B cell (primary cell): Measurements from ENCODE around the gene SDHAF4. TPM values are rescaled to one million over a fixed set of nuclear protein-coding genes. Genes with fewer than 3 reads are reported as not detected.

ENCODE experiments used
- ATAC-seq: fragments of 200-7000 bp; cut with Tn5 transposase; one replicate; pipeline ENCODE4 v1.10.0; 2021; ENCODE audit warnings: low read depth, mild to moderate bottlenecking, moderate number of reproducible peaks, moderate library complexity
- CTCF ChIA-PET: fragments of 350-600 bp; sonication (Branson Sonifier 250); formaldehyde crosslinking; loops from one replicate; lab custom pipeline; 2021; ENCODE audit warnings: antibody characterized with exemption, inconsistent platforms; lab: Charles Lee
- POLR2A ChIA-PET: fragments of 350-600 bp; sonication (Branson Sonifier 250); formaldehyde crosslinking; loops from one replicate; lab custom pipeline; 2021; ENCODE audit warnings: antibody characterized with exemption; lab: Charles Lee
- DNase-seq: peaks from one replicate; pipeline ENCODE4 v3.0.0; 2013
- H2AFZ ChIP-seq: 2 replicates; pipeline ENCODE4 v1.6.1; 2012; ENCODE audit warnings: mild to moderate bottlenecking, low read depth, low read length; ENCODE audit not compliant: insufficient read depth, poor library complexity, severe bottlenecking
- H3K27ac ChIP-seq, 2 donors: 1 replicate in 1 of 2; 2 replicates in 1 of 2; pipeline ENCODE4 v1.5.1; 2012 to 2013; ENCODE audit warnings: low read length in 2 of 2, mild to moderate bottlenecking in 2 of 2, moderate library complexity in 1 of 2
- H3K27me3 ChIP-seq, 4 experiments: fragments of 200-600 bp in 1 of 4; sonication (generic) in 1 of 4; replicated peaks in 1 of 4; 1 replicate in 2 of 4; 2 replicates in 2 of 4; pipeline versions ENCODE4 v1.6.1 to v1.7.0; 2013 to 2016; ENCODE audit warnings: low read length in 3 of 4, mild to moderate bottlenecking in 2 of 4, mixed read lengths in 1 of 4, moderate library complexity in 1 of 4; ENCODE audit not compliant: insufficient read depth in 4 of 4, control insufficient read depth in 3 of 4; ENCODE audit errors: control extremely low read depth in 1 of 4
- H3K36me3 ChIP-seq, 2 experiments: replicated peaks in 1 of 2; 1 replicate in 1 of 2; 2 replicates in 1 of 2; pipeline versions ENCODE4 v1.6.1 to v1.7.1; 2013; ENCODE audit warnings: low read length in 1 of 2; ENCODE audit not compliant: insufficient read depth in 2 of 2, control insufficient read depth in 1 of 2; ENCODE audit errors: control extremely low read depth in 1 of 2, extremely low read depth in 1 of 2
- H3K4me1 ChIP-seq, 2 donors: fragments of 200-600 bp in 1 of 2; sonication (generic) in 1 of 2; 1 replicate in 1 of 2; 2 replicates in 1 of 2; pipeline versions ENCODE4 v1.5.1 to v1.6.1; 2013 to 2017; ENCODE audit warnings: low read length in 2 of 2; ENCODE audit not compliant: control insufficient read depth in 2 of 2, insufficient read depth in 2 of 2
- H3K4me2 ChIP-seq: replicated peaks from 2 replicates; pipeline ENCODE3; 2012; ENCODE audit warnings: mild to moderate bottlenecking, low read depth, low read length; ENCODE audit not compliant: poor library complexity, severe bottlenecking
- H3K4me3 ChIP-seq, 5 experiments: fragments of 200-600 bp in 1 of 5; sonication (generic) in 1 of 5; 1 replicate in 3 of 5; 2 replicates in 2 of 5; pipeline versions ENCODE4 v1.5.1 to v1.7.0; 2011 to 2016; ENCODE audit warnings: low read length in 4 of 5, mild to moderate bottlenecking in 4 of 5, low read depth in 2 of 5, control low read depth in 1 of 5, moderate library complexity in 1 of 5; ENCODE audit not compliant: insufficient read depth in 1 of 5; ENCODE audit errors: control extremely low read depth in 1 of 5, extremely low read depth in 1 of 5
- H3K79me2 ChIP-seq: fragments of 200-600 bp; sonication (generic); one replicate; pipeline ENCODE4 v1.6.0; 2016; ENCODE audit warnings: low read length; ENCODE audit not compliant: control insufficient read depth, insufficient read depth
- H3K9ac ChIP-seq: fragments of 200-600 bp; sonication (generic); 2 replicates; pipeline ENCODE4 v1.6.1; 2017; ENCODE audit warnings: mild to moderate bottlenecking, low read length, moderate library complexity
- H3K9me3 ChIP-seq, 3 donors: one replicate each; pipeline versions ENCODE4 v1.6.1 to v1.7.1; 2013; ENCODE audit warnings: low read length in 2 of 3; ENCODE audit not compliant: control insufficient read depth in 2 of 3, insufficient read depth in 1 of 3; ENCODE audit errors: control extremely low read depth in 1 of 3
- H4K20me1 ChIP-seq: 2 replicates; pipeline ENCODE4 v1.6.0; 2012; ENCODE audit warnings: mild to moderate bottlenecking, low read length; ENCODE audit not compliant: insufficient read depth, control insufficient read depth, poor library complexity, severe bottlenecking
- H3K27ac Mint-ChIP-seq: one replicate; pipeline ENCODE4 v1.8.0; 2021; ENCODE audit warnings: mixed read lengths
- H3K27me3 Mint-ChIP-seq: one replicate; pipeline ENCODE4 v1.8.0; 2021; ENCODE audit warnings: mixed read lengths
- H3K4me1 Mint-ChIP-seq: one replicate; pipeline ENCODE4 v1.8.0; 2021; ENCODE audit warnings: mixed read lengths
- H3K4me3 Mint-ChIP-seq: one replicate; pipeline ENCODE4 v1.8.0; 2021; ENCODE audit warnings: mixed read lengths
- H3K9me3 Mint-ChIP-seq: one replicate; pipeline ENCODE4 v1.8.0; 2022; ENCODE audit warnings: mixed read lengths; ENCODE audit not compliant: insufficient read depth
- CTCF ChIP-seq: fragments of 200-600 bp; IDR thresholded peaks from one replicate; pipeline ENCODE4 v1.8.0; 2022; ENCODE audit warnings: antibody characterized with exemption, mild to moderate bottlenecking
- EZH2 ChIP-seq: IDR thresholded peaks from 2 replicates; pipeline ENCODE4 v1.6.1; 2012; ENCODE audit warnings: borderline replicate concordance, low read depth, mild to moderate bottlenecking, moderate library complexity, low read length; ENCODE audit not compliant: insufficient read depth, poor library complexity, severe bottlenecking
- WGBS: methylation state at CpG from one replicate; pipeline ENCODE4 v1.1.5; 2013; ENCODE audit warnings: missing lambda C conversion rate; ENCODE audit not compliant: insufficient coverage; 5-methylcytosine and 5-hydroxymethylcytosine counted together
- intact Hi-C: fragments of 100-400 bp; cut with micrococcal nuclease; formaldehyde crosslinking; loops from one replicate; pipeline ENCODE4 v1.10.0; 2022
- polyA plus RNA-seq: library from polyadenylated mRNA; depleted of rRNA; stranded (reverse); fragments of >200 nt; gene quantifications from 2 replicates; pipeline ENCODE4 v1.2.3, GENCODE V29; 2012
- total RNA-seq, 2 donors: library from RNA; stranded (reverse); fragments of 120-200 nt in 1 of 2; gene quantifications; 1 replicate in 1 of 2; 2 replicates in 1 of 2; pipeline versions ENCODE4 v1.2.3 to v1.2.4, GENCODE V29; 2013 to 2022

Gene SDHAF4
- total and polyA plus RNA-seq, 2 donors (not counting 1 experiment from before 2014, with no cell fraction given) = 3.8 to 15.4 TPM

- Histone ChIP-seq H3K9me3 (no peaks in the 10 kb centered on the region), H3K36me3 (no peaks in the 10 kb centered on the region), H4K20me1 (no peaks in the 10 kb centered on the region), H3K4me2 (no peak overlapping the region), H3K9ac (no peak overlapping the region), H3K79me2 (no peaks in the 10 kb centered on the region), H3K4me1 (no peaks in the 10 kb centered on the region), H3K27me3 (no peaks in the 10 kb centered on the region), H2AFZ (no peak overlapping the region), H3K4me3 (no peak overlapping the region), H3K27ac (no peak overlapping the region)
- no peak overlapping the region for H3K4me3 Mint-ChIP-seq
- H3K4me1 Mint-ChIP-seq = no peaks in the 10 kb centered on the region
- no peak for TF ChIP-seq EZH2
- TF ChIP-seq CTCF = no peak
- CTCF ChIA-PET = no interaction called here
- intact Hi-C loops = loop anchor here (2.0 kb wide), 1 partner anchor 139 kb away; no protein-coding TSS in a partner anchor
- DNase-seq (no peak), ATAC-seq (no peak)
- WGBS = no CpG with 5 or more reads among the region's 3 CpGs
- POLR2A ChIA-PET = no interaction called here
- no peaks in the 10 kb centered on the region for H3K9me3 Mint-ChIP-seq
- no peak overlapping the region for H3K27ac Mint-ChIP-seq
- H3K27me3 Mint-ChIP-seq = no peaks in the 10 kb centered on the region
Observed at GRCh38 chr6:70547905-70548304, 18.8 kb upstream of the SDHAF4 start.

- intact Hi-C loops = no loop called here
- H2AFZ ChIP-seq = no peak overlapping the region
- POLR2A ChIA-PET = no interaction called here
- H3K4me1 ChIP-seq = no peaks in the 10 kb centered on the region
- Mint-ChIP-seq H3K9me3 (no peaks in the 10 kb centered on the region), H3K4me1 (no peaks in the 10 kb centered on the region), H3K27ac (no peak overlapping the region), H3K4me3 (no peak overlapping the region), H3K27me3 (no peaks in the 10 kb centered on the region)
- no peak overlapping the region for H3K4me3 ChIP-seq
- DNase-seq = no peak
- no peaks in the 10 kb centered on the region for H3K36me3 ChIP-seq
- H4K20me1 ChIP-seq = no peaks in the 10 kb centered on the region
- CTCF ChIA-PET = no interaction called here
- no peaks in the 10 kb centered on the region for H3K79me2 ChIP-seq
- H3K27ac ChIP-seq = no peak overlapping the region
- H3K9ac ChIP-seq = no peak overlapping the region
- no peaks in the 10 kb centered on the region for H3K9me3 ChIP-seq
- no peak for TF ChIP-seq EZH2
- TF ChIP-seq CTCF = no peak
- no peak for ATAC-seq
- H3K27me3 ChIP-seq = no peaks in the 10 kb centered on the region
- no peak overlapping the region for H3K4me2 ChIP-seq
Observed at GRCh38 chr6:70549327-70549726, 17.4 kb upstream of the SDHAF4 start.
